HG02588 (cell line): ENCODE data around the gene CHCHD3.
"Not testable (repeated sequence)": the region's sequence is repeated elsewhere in the genome, so short reads cannot be mapped to it uniquely, and the experiment has no call there.

Experiments
- ATAC-seq: cut with Tn5 transposase; IDR thresholded peaks from one replicate; pipeline ENCODE4 v1.9.1; 2021; ENCODE audit warnings: mild to moderate bottlenecking, moderate library complexity; ENCODE audit not compliant: unreplicated experiment

CHCHD3 gene

DNA sequence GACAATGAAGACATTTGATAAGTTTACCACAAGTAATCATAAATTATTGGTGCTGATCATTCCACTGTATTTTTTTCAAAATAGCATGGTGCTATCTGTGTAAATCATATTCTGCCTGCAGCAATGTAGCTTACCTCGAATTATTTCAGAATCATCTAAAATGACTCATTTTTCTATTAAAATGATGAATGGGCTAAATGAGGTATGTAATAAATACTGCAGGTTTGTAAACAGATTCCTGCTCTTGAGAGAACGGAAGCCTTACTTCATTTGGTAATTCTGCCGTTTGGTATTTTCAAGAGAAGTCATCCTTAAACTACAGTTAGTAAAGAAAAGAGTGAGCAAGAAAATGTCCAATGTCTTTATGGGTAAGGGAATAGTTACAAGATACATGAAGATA, 115.9 kb downstream of the CHCHD3 start:
- ATAC-seq = no peak

DNA sequence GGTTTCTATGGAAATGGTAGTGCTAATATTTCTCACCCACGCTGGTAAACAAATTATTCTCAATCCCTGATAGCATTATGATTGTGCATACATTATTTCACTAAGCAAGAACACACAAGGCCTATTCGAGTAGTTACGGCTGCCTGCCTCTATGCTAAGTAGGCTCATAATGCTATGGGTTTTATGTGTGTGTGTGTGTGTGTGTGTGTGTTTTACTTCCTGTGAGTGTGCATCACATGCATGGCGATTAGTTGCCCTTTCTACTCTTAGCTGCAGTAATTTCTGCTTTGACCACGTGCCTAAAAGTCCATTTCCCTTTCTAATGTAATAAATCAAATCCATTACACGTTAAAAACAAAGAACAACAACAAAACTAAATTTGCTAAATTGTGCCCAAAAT, 117.0 kb downstream of the CHCHD3 start:
- ATAC-seq = no peak

DNA sequence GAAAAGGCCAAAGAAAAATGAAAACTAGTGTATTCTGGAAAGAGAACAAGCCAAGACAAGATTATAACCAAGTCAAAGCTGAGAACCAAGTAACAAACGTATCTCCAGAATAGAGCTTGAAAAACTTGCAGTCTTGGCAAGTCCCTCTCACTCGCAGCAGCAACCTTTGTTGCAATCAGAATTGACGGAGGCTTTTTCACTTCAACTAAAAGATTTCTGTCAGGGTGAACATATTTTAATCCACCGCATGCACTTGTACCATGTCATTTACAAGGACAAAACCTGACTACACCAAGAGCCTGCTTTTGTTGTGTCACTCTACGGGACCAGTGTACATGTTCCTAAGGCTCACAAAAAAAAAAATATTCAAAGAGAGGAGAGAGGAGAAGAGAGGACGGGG, 122.0 kb downstream of the CHCHD3 start:
- ATAC-seq = no peak

DNA sequence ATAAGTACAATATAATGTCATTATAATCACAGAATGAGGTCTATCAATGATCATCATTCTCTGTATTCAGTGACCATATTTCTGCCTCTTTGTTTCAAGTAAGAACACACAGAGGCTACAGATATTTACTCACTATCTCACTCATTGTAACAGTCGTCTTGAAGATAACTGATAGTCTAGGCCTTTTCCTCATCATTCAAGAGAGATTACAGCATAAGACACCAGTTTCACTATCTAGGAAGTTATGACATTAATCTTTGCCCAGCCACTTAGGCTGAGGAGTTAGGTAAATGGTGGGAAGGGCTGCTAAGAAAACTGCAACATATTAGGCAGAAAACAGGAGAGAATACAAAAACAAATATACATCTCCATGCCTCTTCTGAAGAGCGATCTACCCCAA, 125.3 kb downstream of the CHCHD3 start:
- ATAC-seq = no peak

DNA sequence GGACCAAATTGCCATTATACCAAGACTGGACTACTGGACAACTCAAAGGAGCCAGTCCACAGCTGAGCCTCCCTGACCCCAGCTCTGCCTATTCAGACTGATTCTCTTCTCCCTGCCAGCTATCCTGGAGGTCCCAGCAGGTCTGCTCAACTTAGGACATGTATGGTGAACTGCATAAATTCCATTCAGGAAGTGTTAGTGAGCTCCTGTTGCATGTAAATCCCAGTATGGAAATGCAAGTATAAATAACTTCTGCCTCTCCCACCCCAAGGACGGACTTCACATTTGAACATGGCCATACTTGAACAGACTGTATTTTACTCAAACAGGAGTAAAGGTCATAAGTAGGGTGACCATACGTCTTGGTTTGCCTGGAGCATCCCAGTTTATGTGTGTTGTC, 128.4 kb downstream of the CHCHD3 start:
- ATAC-seq = no peak

DNA sequence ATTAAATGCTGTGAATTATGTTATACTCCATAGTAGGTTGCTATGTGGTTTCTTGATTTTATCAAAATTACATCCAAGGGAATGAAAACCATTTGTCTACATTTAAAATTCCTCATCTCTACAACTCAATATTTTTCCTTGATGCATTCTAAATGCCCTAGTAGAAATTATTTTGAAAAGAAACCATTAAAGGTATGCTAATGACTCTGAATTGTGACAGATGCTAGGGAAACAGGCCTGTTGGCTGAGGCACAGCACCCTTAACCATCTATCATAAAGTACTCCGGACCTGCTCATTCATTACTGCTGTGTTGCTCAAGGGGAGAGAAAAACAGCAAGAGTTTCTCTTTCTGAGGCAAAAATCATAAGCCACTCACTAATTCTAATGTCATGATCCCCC, 131.2 kb downstream of the CHCHD3 start:
- ATAC-seq = no peak

DNA sequence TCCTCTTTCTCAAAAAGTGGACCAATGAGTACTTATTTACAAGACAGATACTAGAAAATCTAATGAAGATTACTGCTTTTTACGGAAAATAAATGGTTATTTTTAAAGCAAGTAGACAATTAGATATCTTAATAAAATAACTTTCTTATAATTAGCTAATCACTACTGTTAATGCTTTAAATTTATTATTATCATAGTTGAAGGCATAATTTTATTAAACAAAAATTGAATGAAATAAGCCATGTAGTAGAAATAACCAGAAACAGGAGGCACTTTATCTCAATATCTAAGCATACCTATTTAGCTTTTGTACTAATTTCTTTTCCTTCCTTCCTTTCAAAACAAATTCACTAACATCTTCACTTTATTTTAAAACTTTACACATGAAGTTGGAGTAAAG, 134.9 kb downstream of the CHCHD3 start:
- no peak for ATAC-seq

DNA sequence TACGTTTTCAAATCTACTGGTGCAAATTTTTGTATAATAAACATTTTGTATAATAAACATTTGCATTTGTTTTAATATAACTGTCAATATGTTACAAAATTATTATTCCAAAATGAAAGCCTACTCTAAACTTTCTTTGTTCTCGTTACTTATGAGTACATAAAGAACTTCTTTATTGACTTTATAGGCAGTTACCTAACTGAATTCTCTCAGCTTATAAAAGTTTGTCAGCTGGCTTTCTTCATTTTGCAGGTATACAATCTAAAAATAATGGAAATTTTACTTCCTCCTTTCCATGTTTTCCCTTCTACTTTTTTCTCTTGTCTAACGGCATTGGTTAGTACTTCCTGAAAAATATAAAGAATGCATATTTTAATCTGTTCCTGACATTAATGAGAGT, 137.1 kb downstream of the CHCHD3 start:
- ATAC-seq = no peak

DNA sequence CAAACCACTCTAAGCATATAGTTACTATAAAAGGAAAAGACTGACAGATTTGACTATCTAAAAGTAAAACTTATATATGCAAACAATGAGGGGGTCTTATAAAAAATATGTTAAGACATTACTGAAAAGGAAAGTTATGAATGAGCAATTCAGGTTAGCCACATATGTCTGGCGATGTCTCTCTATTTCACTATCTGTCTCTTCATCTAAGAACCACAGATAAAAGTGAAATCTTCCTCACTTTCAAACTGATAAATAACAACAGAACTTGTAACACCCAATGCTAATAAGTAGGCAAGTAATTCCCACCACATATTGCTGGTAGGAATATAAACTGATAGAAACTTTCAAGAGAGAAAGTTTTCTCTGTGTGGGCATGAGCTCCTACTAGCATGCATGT, 138.2 kb downstream of the CHCHD3 start:
- no peak for ATAC-seq

DNA sequence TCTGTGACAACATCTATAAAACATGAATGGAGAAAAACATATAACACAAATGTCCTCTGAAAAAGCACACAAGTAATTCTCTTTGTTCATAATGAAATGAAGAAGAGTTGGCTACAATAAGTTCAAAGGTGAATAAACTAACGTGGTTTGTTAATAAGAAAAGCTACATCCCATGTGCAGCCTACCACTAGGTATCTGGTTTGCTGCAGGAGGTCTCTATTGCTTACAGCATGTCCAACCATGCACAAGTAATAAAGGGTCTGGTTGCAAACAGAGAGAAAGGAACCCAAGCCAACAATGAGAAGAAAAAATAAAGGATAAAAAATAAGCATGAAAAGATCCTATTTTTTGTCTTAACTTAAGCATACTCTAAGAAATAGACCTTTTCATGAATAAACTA, 139.2 kb downstream of the CHCHD3 start:
- no peak for ATAC-seq

DNA sequence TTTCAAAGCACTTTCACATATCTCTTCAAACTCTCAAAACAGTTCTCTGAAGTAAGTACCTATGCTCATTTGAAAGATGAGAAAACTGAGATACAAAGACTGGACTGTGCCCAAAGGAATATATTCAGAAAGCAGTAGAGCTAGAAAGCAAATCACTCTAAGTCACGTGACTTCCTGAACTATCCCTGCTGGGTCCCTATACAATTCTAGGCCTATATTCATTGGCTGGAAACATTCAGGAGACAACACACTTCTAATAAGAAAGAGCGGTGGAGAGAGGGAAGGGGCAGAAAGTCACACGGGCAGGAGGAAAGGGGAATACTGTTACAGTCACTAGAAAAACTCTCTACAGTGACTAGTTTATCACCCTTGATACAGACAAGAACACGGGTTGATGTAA, 140.0 kb downstream of the CHCHD3 start:
- no peak for ATAC-seq

DNA sequence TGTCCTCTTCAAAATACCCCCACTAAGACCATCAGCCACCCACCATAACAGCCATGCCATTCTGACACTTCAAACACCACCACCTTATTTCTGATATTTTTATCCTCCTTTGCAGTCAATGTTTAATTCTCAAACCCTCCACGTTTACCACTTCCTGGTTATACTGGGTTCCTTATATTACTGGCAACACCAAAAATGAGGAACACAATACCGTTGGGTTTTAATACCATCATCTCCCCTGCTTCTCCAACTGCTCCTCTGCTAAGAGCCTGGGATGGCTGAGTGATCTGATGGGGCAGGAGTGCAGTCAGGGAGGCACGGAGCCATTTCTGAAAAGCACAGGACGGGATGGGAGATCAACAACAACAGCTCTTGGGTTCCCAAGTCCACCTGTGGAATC, 140.5 kb downstream of the CHCHD3 start:
- no peak for ATAC-seq

DNA sequence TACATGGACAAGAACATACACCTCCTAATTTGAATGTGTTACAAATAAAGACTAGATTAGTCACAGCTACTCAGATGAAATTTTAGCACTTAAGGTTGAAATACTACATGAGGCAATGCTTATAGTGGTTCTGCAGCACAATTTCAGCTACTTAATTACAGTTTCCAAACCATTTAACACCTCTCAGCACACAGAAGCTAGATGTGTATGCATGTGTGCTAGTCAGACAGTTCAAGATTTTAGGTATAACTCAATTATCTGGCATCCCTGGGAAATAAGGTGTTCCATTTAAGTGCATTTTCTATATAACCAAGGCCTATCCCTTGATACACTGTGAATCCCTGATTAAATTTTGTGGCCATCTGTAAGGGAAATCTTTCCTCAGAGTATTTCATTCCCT, 141.8 kb downstream of the CHCHD3 start:
- ATAC-seq = no peak

DNA sequence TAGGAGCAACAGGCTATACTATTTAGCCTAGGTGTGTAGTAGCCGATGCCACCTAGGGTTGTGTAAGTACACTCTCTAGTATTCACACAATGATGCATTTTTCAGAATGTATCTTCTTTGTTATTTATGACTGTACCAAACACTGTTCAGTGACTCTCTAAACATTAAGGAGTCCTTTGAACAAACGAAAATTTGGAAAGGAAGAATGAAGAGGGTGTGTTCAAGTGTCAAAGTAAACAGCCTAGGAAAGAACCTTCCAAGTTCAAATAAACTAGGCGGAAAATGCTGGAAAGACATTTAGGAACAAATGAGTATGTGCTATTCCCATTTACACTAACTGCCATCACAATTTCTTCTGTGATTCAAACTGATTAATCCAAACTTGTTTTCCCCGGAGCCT, 142.4 kb downstream of the CHCHD3 start:
- no peak for ATAC-seq

DNA sequence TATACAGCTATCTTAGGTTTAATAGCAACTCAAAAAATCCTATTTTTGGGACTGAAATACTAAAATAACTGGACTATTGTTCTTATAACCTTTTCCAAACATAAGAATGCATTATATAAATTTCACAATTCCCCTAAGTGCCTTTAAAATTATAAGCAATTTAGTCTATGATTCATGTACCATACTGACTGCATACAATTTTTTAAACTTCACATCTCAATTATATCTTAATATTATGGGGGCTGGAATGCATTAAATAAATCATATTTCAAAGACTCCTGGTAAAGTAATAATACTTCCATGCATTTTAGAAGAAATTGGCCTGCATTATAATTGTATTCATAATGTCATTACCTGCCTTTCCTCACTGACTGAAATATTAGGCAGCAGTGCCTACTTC, 144.6 kb downstream of the CHCHD3 start:
- ATAC-seq = no peak

DNA sequence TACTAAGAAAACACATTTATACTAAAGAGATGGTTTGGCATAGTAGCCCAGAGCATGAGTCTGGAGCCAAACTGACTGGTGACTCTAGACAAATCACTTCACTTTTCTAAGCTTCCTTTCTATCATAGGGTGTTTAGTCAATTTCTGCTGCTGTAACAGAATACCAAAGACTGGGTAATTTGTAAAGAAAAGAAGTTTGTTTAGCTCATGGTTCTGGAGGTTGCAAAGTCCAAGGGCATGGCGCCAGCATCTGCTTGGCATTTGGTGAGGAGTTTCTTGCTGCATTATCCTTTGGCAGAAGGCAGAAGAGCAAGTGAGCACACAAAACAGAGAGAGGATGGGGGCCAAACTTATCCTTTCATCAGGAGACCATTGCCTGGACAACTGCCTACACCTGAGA, 146.3 kb downstream of the CHCHD3 start:
- ATAC-seq = no peak

DNA sequence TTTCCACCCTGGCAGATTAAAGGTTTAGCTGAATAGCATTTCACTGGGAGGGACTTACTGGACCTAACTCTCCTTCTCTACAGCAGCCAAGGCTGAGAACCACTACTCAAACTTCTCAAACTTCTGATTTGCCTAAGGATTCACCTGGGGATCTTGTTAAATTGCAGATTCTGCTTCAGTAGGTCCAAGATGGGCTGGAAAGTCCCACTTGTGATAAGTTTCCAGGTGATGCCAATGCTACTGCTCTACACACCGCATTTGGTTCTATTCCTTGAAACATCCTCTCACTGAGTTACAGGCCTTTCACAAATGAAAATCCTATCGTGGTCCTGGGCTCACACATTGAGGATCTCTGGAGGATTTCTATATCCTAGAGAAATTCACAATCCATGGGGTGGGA, 147.9 kb downstream of the CHCHD3 start:
- ATAC-seq = no peak

DNA sequence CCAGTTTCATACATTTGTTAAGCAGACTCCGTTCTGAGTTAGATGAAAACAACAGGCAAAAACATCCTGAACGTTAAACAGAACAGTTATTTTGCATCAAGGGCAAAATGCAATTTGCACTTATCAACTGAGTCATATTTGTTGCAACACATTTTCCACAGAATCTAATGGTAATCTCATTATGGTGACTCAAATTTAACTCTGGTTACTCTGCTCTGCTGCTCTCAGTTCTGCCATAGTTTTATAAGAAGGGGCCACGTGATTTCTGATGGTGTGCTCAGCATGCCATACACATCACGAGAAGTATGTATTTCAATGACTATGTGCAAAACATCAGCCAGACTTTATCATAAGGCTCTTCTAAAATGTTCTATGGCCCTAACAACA, 148.8 kb downstream of the CHCHD3 start:
- no peak for ATAC-seq

DNA sequence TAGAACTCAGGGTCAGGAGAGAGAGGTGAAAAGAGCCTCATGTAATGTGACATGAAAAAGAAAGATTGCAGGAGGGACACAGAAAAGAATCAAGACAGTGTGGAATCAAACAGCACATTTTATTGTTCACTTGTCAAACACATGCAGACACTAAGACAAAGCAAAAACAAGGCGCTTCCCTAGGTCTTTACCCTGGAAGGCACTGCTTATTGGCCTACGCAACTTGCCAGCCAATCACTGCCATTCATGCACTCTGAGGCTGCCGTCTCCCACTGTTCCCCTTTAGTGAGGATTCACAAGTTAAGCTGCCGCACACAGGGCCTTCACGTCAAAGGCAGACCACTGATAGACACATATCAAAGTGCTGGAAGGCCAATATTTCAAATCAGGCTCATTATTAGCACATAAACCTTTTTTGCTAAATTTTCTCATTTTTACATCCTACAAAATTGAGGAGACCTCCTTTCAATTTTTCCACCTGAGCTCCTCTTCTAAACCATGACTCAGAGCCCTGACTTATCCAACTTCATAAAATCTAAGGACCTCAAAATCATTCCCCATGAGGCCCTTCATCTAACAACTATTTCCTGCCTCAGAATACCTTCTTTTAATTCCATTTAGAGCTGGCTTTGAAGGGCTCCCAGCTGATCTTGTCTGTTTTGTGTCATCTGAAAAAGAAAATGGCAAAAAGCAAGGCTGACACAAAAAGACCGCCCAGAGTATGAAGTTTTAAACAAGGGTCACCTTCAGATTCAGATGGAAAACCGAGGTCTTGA, 149.4 kb downstream of the CHCHD3 start:
- ATAC-seq = no peak

DNA sequence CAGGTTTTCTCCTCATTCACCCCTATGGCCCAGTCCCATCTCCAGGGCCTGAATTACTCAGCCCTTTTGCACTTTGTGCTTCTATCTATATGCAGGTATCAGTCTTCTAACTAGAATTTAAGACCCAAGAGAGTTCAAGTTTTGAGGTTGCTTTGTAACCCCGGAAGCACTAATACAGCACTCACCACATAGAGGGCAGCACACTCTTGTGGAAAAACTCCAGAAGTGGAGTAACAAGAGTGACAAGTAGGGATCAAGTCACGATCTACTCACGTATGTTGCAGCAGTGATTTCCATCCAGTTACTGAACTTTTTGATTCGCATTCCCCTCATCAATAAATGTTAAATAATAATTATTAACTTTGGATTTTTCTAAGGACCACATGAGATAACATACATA, 151.0 kb downstream of the CHCHD3 start:
- ATAC-seq = no peak

DNA sequence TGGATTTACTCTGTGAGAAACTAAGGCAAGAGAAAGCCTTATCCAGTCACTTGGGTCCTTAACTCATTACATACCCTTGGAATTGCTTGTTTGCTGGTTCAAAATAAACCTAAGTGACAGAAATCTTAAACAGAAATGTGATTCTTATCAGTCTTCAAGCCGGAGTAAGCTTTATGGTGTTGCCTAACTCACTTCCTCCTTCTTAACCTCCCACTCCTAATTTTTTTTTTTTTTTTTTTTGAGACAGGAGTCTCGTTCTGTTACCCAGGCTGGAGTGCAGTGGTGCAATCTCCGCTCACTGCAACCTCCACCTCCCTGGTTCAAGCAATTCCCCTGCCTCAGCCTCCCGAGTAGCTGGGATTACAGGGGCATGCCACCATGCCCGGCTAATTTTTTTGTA, 151.9 kb downstream of the CHCHD3 start:
- not testable (repeated sequence) for ATAC-seq

DNA sequence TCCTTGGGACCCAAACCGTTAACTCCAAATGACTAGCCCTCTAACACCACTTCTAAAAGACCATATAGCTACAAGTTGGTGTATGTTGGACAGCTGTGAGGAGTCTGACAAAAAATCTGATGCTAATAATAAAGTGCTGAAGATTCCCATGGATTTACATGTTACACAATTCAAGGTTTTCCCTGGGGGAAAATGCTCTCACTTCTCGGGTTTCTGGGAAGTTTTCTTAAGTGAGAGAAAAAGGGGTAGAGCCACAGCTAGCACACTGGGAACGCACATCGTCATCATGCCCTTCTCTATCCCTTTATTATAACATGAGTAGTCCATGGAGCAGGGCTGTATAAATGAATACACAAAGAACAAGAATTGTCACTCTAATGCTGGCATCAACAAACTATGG, 162.1 kb downstream of the CHCHD3 start:
- no peak for ATAC-seq

DNA sequence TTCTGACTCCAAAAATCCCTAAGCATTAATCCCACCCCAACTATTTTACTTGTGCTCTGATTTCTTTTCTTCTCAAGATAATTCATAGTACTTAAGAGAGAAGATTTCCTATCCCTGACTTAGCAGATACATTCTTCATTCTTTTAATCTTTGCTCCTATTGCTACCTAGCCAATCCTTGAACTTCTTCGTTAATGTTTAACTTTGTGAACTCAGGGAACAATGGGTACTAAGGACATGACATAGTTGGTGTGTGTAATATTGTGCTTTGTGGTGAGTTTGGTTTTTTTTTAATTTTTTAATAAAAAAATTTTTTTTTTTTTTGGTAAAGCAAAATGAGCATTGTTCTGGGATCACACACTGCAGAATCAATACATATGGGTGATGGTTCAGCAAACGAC, 166.2 kb downstream of the CHCHD3 start:
- no peak for ATAC-seq
